Neural cell (in vitro differentiated cells): ENCODE data around the gene CHPF2.

ENCODE experiments used
- CTCF ChIP-seq: fragments of 450-650 bp; IDR thresholded peaks from 2 replicates; pipeline ENCODE4 v1.5.1; 2014; ENCODE audit warnings: antibody characterized with exemption, mild to moderate bottlenecking, moderate library complexity; ENCODE audit not compliant: poor library complexity, severe bottlenecking
- EP300 ChIP-seq: fragments of 450-650 bp; conservative IDR thresholded peaks from 2 replicates; pipeline ENCODE4 v1.6.1; 2014; ENCODE audit warnings: antibody characterized with exemption, mild to moderate bottlenecking, moderate library complexity; ENCODE audit not compliant: poor library complexity, severe bottlenecking
- EZH2 ChIP-seq: fragments of 200-600, 300-800 bp; shearing (Covaris generic), sonication (generic); IDR thresholded peaks from 2 replicates; pipeline ENCODE4 v1.6.1; 2014; ENCODE audit warnings: antibody characterized with exemption, low read length, borderline replicate concordance, mild to moderate bottlenecking; ENCODE audit not compliant: insufficient read depth, poor library complexity, severe bottlenecking
- RAD21 ChIP-seq: fragments of 450-650 bp; conservative IDR thresholded peaks from 2 replicates; pipeline ENCODE4 v1.6.1; 2014; ENCODE audit warnings: antibody characterized with exemption, mild to moderate bottlenecking, moderate library complexity
- SMC3 ChIP-seq: fragments of 450-650 bp; conservative IDR thresholded peaks from 2 replicates; pipeline ENCODE4 v1.6.1; 2014; ENCODE audit warnings: antibody characterized with exemption, mild to moderate bottlenecking, moderate library complexity; ENCODE audit not compliant: poor library complexity

DNA sequence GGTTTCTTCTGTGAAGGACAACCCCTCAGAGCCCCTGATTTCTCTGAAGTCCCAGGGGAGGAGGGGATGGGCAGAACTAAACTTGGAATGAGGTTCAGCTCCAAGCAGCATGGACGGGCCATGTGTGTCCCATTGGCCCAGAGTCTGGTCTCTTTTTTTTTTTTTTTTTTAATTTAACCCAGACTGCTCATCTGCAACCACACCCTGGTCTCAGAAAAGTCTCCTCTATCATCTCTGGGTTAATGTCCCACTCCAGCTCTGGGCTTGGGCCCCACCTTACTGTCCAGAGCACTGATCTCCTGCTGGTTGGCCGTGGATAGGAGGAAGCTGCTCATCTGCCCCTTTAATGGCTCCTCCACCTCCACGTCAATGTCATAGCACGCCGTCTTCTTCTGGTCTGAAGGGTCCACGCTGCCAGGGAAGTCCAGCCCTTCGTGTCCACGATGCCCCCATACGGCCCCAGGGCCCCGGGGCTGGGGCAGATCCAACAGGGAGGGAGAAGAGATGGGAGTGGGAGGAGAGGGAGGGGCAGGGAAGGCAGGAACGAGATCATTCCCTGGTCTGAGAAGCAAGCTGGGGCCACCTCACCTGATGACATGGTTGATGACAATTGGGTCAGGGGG, 7.7 kb downstream of the CHPF2 start:
- TF ChIP-seq SMC3 (no peak), CTCF (no peak), EP300 (no peak), EZH2 (no peak), RAD21 (no peak)
